B cell (primary cell): ENCODE data around the gene LYZL2. TPM values are rescaled to one million over a fixed set of nuclear protein-coding genes. Genes with fewer than 3 reads are reported as not detected.

Experiments used
- ATAC-seq: fragments of 200-7000 bp; cut with Tn5 transposase; one replicate; pipeline ENCODE4 v1.10.0; 2021; ENCODE audit warnings: low read depth, mild to moderate bottlenecking, moderate number of reproducible peaks, moderate library complexity
- CTCF ChIA-PET: fragments of 350-600 bp; sonication (Branson Sonifier 250); formaldehyde crosslinking; loops from one replicate; lab custom pipeline; 2021; ENCODE audit warnings: antibody characterized with exemption, inconsistent platforms; lab: Charles Lee
- POLR2A ChIA-PET: fragments of 350-600 bp; sonication (Branson Sonifier 250); formaldehyde crosslinking; loops from one replicate; lab custom pipeline; 2021; ENCODE audit warnings: antibody characterized with exemption; lab: Charles Lee
- DNase-seq: peaks from one replicate; pipeline ENCODE4 v3.0.0; 2013
- H2AFZ ChIP-seq: 2 replicates; pipeline ENCODE4 v1.6.1; 2012; ENCODE audit warnings: mild to moderate bottlenecking, low read depth, low read length; ENCODE audit not compliant: insufficient read depth, poor library complexity, severe bottlenecking
- H3K27ac ChIP-seq, 2 donors: 1 replicate in 1 of 2; 2 replicates in 1 of 2; pipeline ENCODE4 v1.5.1; 2012 to 2013; ENCODE audit warnings: low read length in 2 of 2, mild to moderate bottlenecking in 2 of 2, moderate library complexity in 1 of 2
- H3K27me3 ChIP-seq, 4 experiments: fragments of 200-600 bp in 1 of 4; sonication (generic) in 1 of 4; replicated peaks in 1 of 4; 1 replicate in 2 of 4; 2 replicates in 2 of 4; pipeline versions ENCODE4 v1.6.1 to v1.7.0; 2013 to 2016; ENCODE audit warnings: low read length in 3 of 4, mild to moderate bottlenecking in 2 of 4, mixed read lengths in 1 of 4, moderate library complexity in 1 of 4; ENCODE audit not compliant: insufficient read depth in 4 of 4, control insufficient read depth in 3 of 4; ENCODE audit errors: control extremely low read depth in 1 of 4
- H3K36me3 ChIP-seq, 2 experiments: replicated peaks in 1 of 2; 1 replicate in 1 of 2; 2 replicates in 1 of 2; pipeline versions ENCODE4 v1.6.1 to v1.7.1; 2013; ENCODE audit warnings: low read length in 1 of 2; ENCODE audit not compliant: insufficient read depth in 2 of 2, control insufficient read depth in 1 of 2; ENCODE audit errors: control extremely low read depth in 1 of 2, extremely low read depth in 1 of 2
- H3K4me1 ChIP-seq, 2 donors: fragments of 200-600 bp in 1 of 2; sonication (generic) in 1 of 2; 1 replicate in 1 of 2; 2 replicates in 1 of 2; pipeline versions ENCODE4 v1.5.1 to v1.6.1; 2013 to 2017; ENCODE audit warnings: low read length in 2 of 2; ENCODE audit not compliant: control insufficient read depth in 2 of 2, insufficient read depth in 2 of 2
- H3K4me2 ChIP-seq: replicated peaks from 2 replicates; pipeline ENCODE3; 2012; ENCODE audit warnings: mild to moderate bottlenecking, low read depth, low read length; ENCODE audit not compliant: poor library complexity, severe bottlenecking
- H3K4me3 ChIP-seq, 5 experiments: fragments of 200-600 bp in 1 of 5; sonication (generic) in 1 of 5; 1 replicate in 3 of 5; 2 replicates in 2 of 5; pipeline versions ENCODE4 v1.5.1 to v1.7.0; 2011 to 2016; ENCODE audit warnings: low read length in 4 of 5, mild to moderate bottlenecking in 4 of 5, low read depth in 2 of 5, control low read depth in 1 of 5, moderate library complexity in 1 of 5; ENCODE audit not compliant: insufficient read depth in 1 of 5; ENCODE audit errors: control extremely low read depth in 1 of 5, extremely low read depth in 1 of 5
- H3K79me2 ChIP-seq: fragments of 200-600 bp; sonication (generic); one replicate; pipeline ENCODE4 v1.6.0; 2016; ENCODE audit warnings: low read length; ENCODE audit not compliant: control insufficient read depth, insufficient read depth
- H3K9ac ChIP-seq: fragments of 200-600 bp; sonication (generic); 2 replicates; pipeline ENCODE4 v1.6.1; 2017; ENCODE audit warnings: mild to moderate bottlenecking, low read length, moderate library complexity
- H3K9me3 ChIP-seq, 3 donors: one replicate each; pipeline versions ENCODE4 v1.6.1 to v1.7.1; 2013; ENCODE audit warnings: low read length in 2 of 3; ENCODE audit not compliant: control insufficient read depth in 2 of 3, insufficient read depth in 1 of 3; ENCODE audit errors: control extremely low read depth in 1 of 3
- H4K20me1 ChIP-seq: 2 replicates; pipeline ENCODE4 v1.6.0; 2012; ENCODE audit warnings: mild to moderate bottlenecking, low read length; ENCODE audit not compliant: insufficient read depth, control insufficient read depth, poor library complexity, severe bottlenecking
- H3K27ac Mint-ChIP-seq: one replicate; pipeline ENCODE4 v1.8.0; 2021; ENCODE audit warnings: mixed read lengths
- H3K27me3 Mint-ChIP-seq: one replicate; pipeline ENCODE4 v1.8.0; 2021; ENCODE audit warnings: mixed read lengths
- H3K4me1 Mint-ChIP-seq: one replicate; pipeline ENCODE4 v1.8.0; 2021; ENCODE audit warnings: mixed read lengths
- H3K4me3 Mint-ChIP-seq: one replicate; pipeline ENCODE4 v1.8.0; 2021; ENCODE audit warnings: mixed read lengths
- H3K9me3 Mint-ChIP-seq: one replicate; pipeline ENCODE4 v1.8.0; 2022; ENCODE audit warnings: mixed read lengths; ENCODE audit not compliant: insufficient read depth
- CTCF ChIP-seq: fragments of 200-600 bp; IDR thresholded peaks from one replicate; pipeline ENCODE4 v1.8.0; 2022; ENCODE audit warnings: antibody characterized with exemption, mild to moderate bottlenecking
- EZH2 ChIP-seq: IDR thresholded peaks from 2 replicates; pipeline ENCODE4 v1.6.1; 2012; ENCODE audit warnings: borderline replicate concordance, low read depth, mild to moderate bottlenecking, moderate library complexity, low read length; ENCODE audit not compliant: insufficient read depth, poor library complexity, severe bottlenecking
- WGBS: methylation state at CpG from one replicate; pipeline ENCODE4 v1.1.5; 2013; ENCODE audit warnings: missing lambda C conversion rate; ENCODE audit not compliant: insufficient coverage; 5-methylcytosine and 5-hydroxymethylcytosine counted together
- intact Hi-C: fragments of 100-400 bp; cut with micrococcal nuclease; formaldehyde crosslinking; loops from one replicate; pipeline ENCODE4 v1.10.0; 2022
- polyA plus RNA-seq: library from polyadenylated mRNA; depleted of rRNA; stranded (reverse); fragments of >200 nt; gene quantifications from 2 replicates; pipeline ENCODE4 v1.2.3, GENCODE V29; 2012
- total RNA-seq, 2 donors: library from RNA; stranded (reverse); fragments of 120-200 nt in 1 of 2; gene quantifications; 1 replicate in 1 of 2; 2 replicates in 1 of 2; pipeline versions ENCODE4 v1.2.3 to v1.2.4, GENCODE V29; 2013 to 2022

LYZL2 gene
- total and polyA plus RNA-seq, 2 donors (not counting 1 experiment from before 2014, with no cell fraction given), result not detected

- peak overlapping the region; percentile 44 for H3K4me3 Mint-ChIP-seq
- H3K27ac ChIP-seq, result peak overlapping the region; percentile 13
- H3K9me3 ChIP-seq, result no peaks in the 10 kb centered on the region
- no peaks in the 10 kb centered on the region for H3K27me3 Mint-ChIP-seq
- peak; percentile 82 for DNase-seq
- peak; percentile 91 for ATAC-seq
- peaks cover 0 to 3% (median 0%) of the 10 kb centered on the region in 4 experiments for H3K27me3 ChIP-seq
- H3K4me1 ChIP-seq, result peaks cover 24 to 27% of the 10 kb centered on the region in 2 donors
- peak overlapping the region; percentile 3 for H2AFZ ChIP-seq
- H3K36me3 ChIP-seq, result no peaks in the 10 kb centered on the region
- H3K27ac Mint-ChIP-seq, result peak overlapping the region; percentile 71
- H3K9ac ChIP-seq, result peak overlapping the region; percentile 19
- intact Hi-C loops, result loop anchor here (1.0 kb wide), 2 partner anchors 173 to 195 kb away; no protein-coding TSS in a partner anchor
- no peaks in the 10 kb centered on the region for H4K20me1 ChIP-seq
- H3K4me2 ChIP-seq, result peak overlapping the region; percentile 63
- H3K4me3 ChIP-seq, result no peak overlapping the region
- no peaks in the 10 kb centered on the region for H3K9me3 Mint-ChIP-seq
- CTCF ChIA-PET, result interaction anchor here (0.7 to 5.2 kb wide), 9 partner anchors 51 to 589 kb away, joined by 3 to 90 read pairs (median 4); no protein-coding TSS in a partner anchor
- 0% methylated on average over 2 of the region's 8 CpGs for WGBS
- H3K79me2 ChIP-seq, result no peaks in the 10 kb centered on the region
- peaks cover 26% of the 10 kb centered on the region for H3K4me1 Mint-ChIP-seq
- POLR2A ChIA-PET, result no interaction called here
- TF ChIP-seq CTCF, result no peak
Observed at GRCh38 chr10:30587522-30588031, 42.0 kb downstream of the LYZL2 start.

GRCh38 chr10:30586828-30587227, 42.7 kb downstream of the LYZL2 start:
- ChIA-PET CTCF (interaction anchor here (0.6 to 5.2 kb wide), 10 partner anchors 25 to 588 kb away, joined by 3 to 90 read pairs (median 4); no protein-coding TSS in a partner anchor), POLR2A (interaction anchor here (0.7 kb wide), 1 partner anchor 131 kb away, joined by 3 read pairs; no protein-coding TSS in a partner anchor)
- no peaks in the 10 kb centered on the region for H3K9me3 Mint-ChIP-seq
- no peak for TF ChIP-seq EZH2
- no peak for TF ChIP-seq CTCF
- no peak overlapping the region for H2AFZ ChIP-seq
- intact Hi-C loops, result loop anchor here (1.0 kb wide), 2 partner anchors 173 to 195 kb away; no protein-coding TSS in a partner anchor
- WGBS, result 89% methylated on average over 1 of the region's 2 CpGs
- peak overlapping the region; percentile 13 for H3K4me3 Mint-ChIP-seq
- H3K27me3 ChIP-seq, result peaks cover 0 to 3% (median 0%) of the 10 kb centered on the region in 4 experiments
- H3K4me3 ChIP-seq, result no peak overlapping the region
- peak overlapping the region; percentile 63 for H3K4me2 ChIP-seq
- H3K9me3 ChIP-seq, result no peaks in the 10 kb centered on the region
- H3K9ac ChIP-seq, result peak overlapping the region; percentile 19
- DNase-seq (no peak), ATAC-seq (no peak)
- no peaks in the 10 kb centered on the region for H4K20me1 ChIP-seq
- H3K79me2 ChIP-seq, result no peaks in the 10 kb centered on the region
- peaks cover 27% of the 10 kb centered on the region for H3K4me1 Mint-ChIP-seq
- no peaks in the 10 kb centered on the region for H3K36me3 ChIP-seq
- no peak overlapping the region for H3K27ac ChIP-seq
- H3K27ac Mint-ChIP-seq, result no peak overlapping the region
- no peaks in the 10 kb centered on the region for H3K27me3 Mint-ChIP-seq
- H3K4me1 ChIP-seq, result peaks cover 24 to 27% of the 10 kb centered on the region in 2 donors
